ENCODE results near the gene ERICH6B.

ERICH6B gene

GRCh38 chr13:45527699-45528462, 87.7 kb downstream of the ERICH6B start:
- Histone ChIP-seq H4K91ac (ENCODE audit: low read depth, low read length, poor library complexity) (no peak overlapping the region), H3K23ac (ENCODE audit: low read depth, low read length, poor library complexity) (no peak overlapping the region), H3K9ac (ENCODE audit: low read depth, low read length, poor library complexity) (no peak overlapping the region), H3K27me3 (ENCODE audit: control insufficient read depth in 3 of 3, insufficient read depth in 3 of 3, low read depth in 1 of 3, low read length in 3 of 3) (no peaks in the 10 kb centered on the region), H2AK5ac (ENCODE audit: low read depth, low read length) (no peak overlapping the region), H4K8ac (ENCODE audit: low read depth, low read length) (no peak overlapping the region), H3K4me1 (ENCODE audit: control insufficient read depth in 2 of 2, insufficient read depth in 1 of 2, low read depth in 1 of 2, low read length in 2 of 2) (peaks cover 0 to 2% of the 10 kb centered on the region in 2 donors), H2AFZ (ENCODE audit: low read length) (no peak overlapping the region), H3K4me3 (ENCODE audit: low read length in 2 of 2) (no peak overlapping the region), H2BK15ac (ENCODE audit: low read length) (no peak overlapping the region), H2BK12ac (ENCODE audit: low read length) (no peak overlapping the region), H2BK5ac (ENCODE audit: low read length) (no peak overlapping the region), H3K4ac (ENCODE audit: low read length) (no peak overlapping the region), H3K27ac (replicated peaks; ENCODE audit: low read length) (no peak overlapping the region), H3K4me2 (ENCODE audit: insufficient read depth, low read length, poor library complexity, severe bottlenecking) (no peak overlapping the region), H2BK120ac (ENCODE audit: low read depth, low read length) (no peak overlapping the region), H3K79me1 (ENCODE audit: low read depth, low read length) (no peaks in the 10 kb centered on the region), H3K18ac (ENCODE audit: low read length) (no peak overlapping the region), H3K14ac (ENCODE audit: low read length) (no peak overlapping the region), H3K9me3 (replicated peaks in 1 of 2; ENCODE audit: control insufficient read depth in 2 of 2, insufficient read depth in 1 of 2, low read depth in 1 of 2, low read length in 2 of 2) (no peaks in the 10 kb centered on the region), H3K36me3 (replicated peaks in 1 of 2; ENCODE audit: control insufficient read depth in 2 of 2, insufficient read depth in 2 of 2, low read length in 2 of 2) (peaks cover 3 to 82% of the 10 kb centered on the region in 2 donors)
- no peak for DNase-seq (ENCODE audit: low spot score)
- no CpG with 5 or more reads among the region's 6 CpGs for WGBS, 2 donors (ENCODE audit: extremely low coverage in 2 of 2, insufficient read length in 2 of 2, insufficient replicate concordance in 1 of 2)

GRCh38 chr13:45522571-45522970, 93.0 kb downstream of the ERICH6B start:
- H3K36me3 ChIP-seq (replicated peaks in 1 of 2; ENCODE audit: control insufficient read depth in 2 of 2, insufficient read depth in 2 of 2, low read length in 2 of 2) = peaks cover 5 to 75% of the 10 kb centered on the region in 2 donors
- H3K23ac ChIP-seq (ENCODE audit: low read depth, low read length, poor library complexity) = no peak overlapping the region
- H3K9ac ChIP-seq (ENCODE audit: low read depth, low read length, poor library complexity) = no peak overlapping the region
- H2BK12ac ChIP-seq (ENCODE audit: low read length) = no peak overlapping the region
- H3K9me3 ChIP-seq (replicated peaks in 1 of 2; ENCODE audit: control insufficient read depth in 2 of 2, insufficient read depth in 1 of 2, low read depth in 1 of 2, low read length in 2 of 2) = no peaks in the 10 kb centered on the region
- H2AFZ ChIP-seq (ENCODE audit: low read length) = no peak overlapping the region
- H3K14ac ChIP-seq (ENCODE audit: low read length) = no peak overlapping the region
- H2BK120ac ChIP-seq (ENCODE audit: low read depth, low read length) = no peak overlapping the region
- no peak overlapping the region for H3K18ac ChIP-seq (ENCODE audit: low read length)
- H2BK5ac ChIP-seq (ENCODE audit: low read length) = no peak overlapping the region
- no peak overlapping the region for H3K4me2 ChIP-seq (ENCODE audit: insufficient read depth, low read length, poor library complexity, severe bottlenecking)
- no peak overlapping the region for H4K91ac ChIP-seq (ENCODE audit: low read depth, low read length, poor library complexity)
- H3K4me3 ChIP-seq (ENCODE audit: low read length in 2 of 2) = no peak overlapping the region
- no peak overlapping the region for H3K27ac ChIP-seq (replicated peaks; ENCODE audit: low read length)
- no CpG with 5 or more reads among the region's 2 CpGs for WGBS, 2 donors (ENCODE audit: extremely low coverage in 2 of 2, insufficient read length in 2 of 2, insufficient replicate concordance in 1 of 2)
- H4K8ac ChIP-seq (ENCODE audit: low read depth, low read length) = no peak overlapping the region
- peaks cover 0 to 2% of the 10 kb centered on the region in 2 donors for H3K4me1 ChIP-seq (ENCODE audit: control insufficient read depth in 2 of 2, insufficient read depth in 1 of 2, low read depth in 1 of 2, low read length in 2 of 2)
- H3K27me3 ChIP-seq (ENCODE audit: control insufficient read depth in 3 of 3, insufficient read depth in 3 of 3, low read depth in 1 of 3, low read length in 3 of 3) = no peaks in the 10 kb centered on the region
- H3K4ac ChIP-seq (ENCODE audit: low read length) = no peak overlapping the region
- DNase-seq (ENCODE audit: low spot score) = no peak
- no peak overlapping the region for H2BK15ac ChIP-seq (ENCODE audit: low read length)
- no peak overlapping the region for H2AK5ac ChIP-seq (ENCODE audit: low read depth, low read length)
- peaks cover 2% of the 10 kb centered on the region for H3K79me1 ChIP-seq (ENCODE audit: low read depth, low read length)

- peaks cover 5 to 79% of the 10 kb centered on the region in 2 donors for H3K36me3 ChIP-seq (replicated peaks in 1 of 2; ENCODE audit: control insufficient read depth in 2 of 2, insufficient read depth in 2 of 2, low read length in 2 of 2)
- H3K4me1 ChIP-seq (ENCODE audit: control insufficient read depth in 2 of 2, insufficient read depth in 1 of 2, low read depth in 1 of 2, low read length in 2 of 2) = peaks cover 0 to 2% of the 10 kb centered on the region in 2 donors
Measured at GRCh38 chr13:45521297-45521696, 94.2 kb downstream of the ERICH6B start.

DNA sequence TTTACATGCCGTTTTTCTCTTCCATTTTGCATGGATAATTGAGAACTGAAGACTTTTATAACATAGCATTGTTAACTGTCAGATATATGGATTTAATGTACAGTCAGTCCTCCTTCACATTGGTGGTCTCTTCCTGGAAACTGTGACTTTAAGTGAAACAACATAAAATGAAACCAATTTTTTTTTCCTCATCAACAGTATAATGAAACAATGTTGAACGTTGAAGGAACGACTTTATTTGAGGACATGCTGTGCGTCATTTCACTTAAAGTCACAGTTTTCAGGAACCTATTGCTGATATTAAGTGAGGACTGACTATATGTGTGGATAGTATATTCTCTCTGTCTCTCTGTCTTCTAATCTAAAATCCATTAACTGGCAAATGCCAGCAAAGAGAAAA, 96.0 kb downstream of the ERICH6B start:
- Histone ChIP-seq H3K4me2 (ENCODE audit: insufficient read depth, low read length, poor library complexity, severe bottlenecking) (no peak overlapping the region), H2BK120ac (ENCODE audit: low read depth, low read length) (no peak overlapping the region), H3K9me3 (replicated peaks in 1 of 2; ENCODE audit: control insufficient read depth in 2 of 2, insufficient read depth in 1 of 2, low read depth in 1 of 2, low read length in 2 of 2) (no peaks in the 10 kb centered on the region), H3K23ac (ENCODE audit: low read depth, low read length, poor library complexity) (no peak overlapping the region), H3K36me3 (replicated peaks in 1 of 2; ENCODE audit: control insufficient read depth in 2 of 2, insufficient read depth in 2 of 2, low read length in 2 of 2) (peaks cover 8 to 82% of the 10 kb centered on the region in 2 donors), H4K91ac (ENCODE audit: low read depth, low read length, poor library complexity) (no peak overlapping the region), H3K27ac (replicated peaks; ENCODE audit: low read length) (no peak overlapping the region), H2BK15ac (ENCODE audit: low read length) (no peak overlapping the region), H2BK5ac (ENCODE audit: low read length) (no peak overlapping the region), H3K79me1 (ENCODE audit: low read depth, low read length) (peaks cover 2% of the 10 kb centered on the region), H4K8ac (ENCODE audit: low read depth, low read length) (no peak overlapping the region), H2AK5ac (ENCODE audit: low read depth, low read length) (no peak overlapping the region), H3K18ac (ENCODE audit: low read length) (no peak overlapping the region), H3K9ac (ENCODE audit: low read depth, low read length, poor library complexity) (no peak overlapping the region), H2BK12ac (ENCODE audit: low read length) (no peak overlapping the region), H3K4me3 (ENCODE audit: low read length in 2 of 2) (no peak overlapping the region), H3K4ac (ENCODE audit: low read length) (no peak overlapping the region), H2AFZ (ENCODE audit: low read length) (no peak overlapping the region), H3K14ac (ENCODE audit: low read length) (no peak overlapping the region), H3K27me3 (ENCODE audit: control insufficient read depth in 3 of 3, insufficient read depth in 3 of 3, low read depth in 1 of 3, low read length in 3 of 3) (no peaks in the 10 kb centered on the region), H3K4me1 (ENCODE audit: control insufficient read depth in 2 of 2, insufficient read depth in 1 of 2, low read depth in 1 of 2, low read length in 2 of 2) (peaks cover 0 to 2% of the 10 kb centered on the region in 2 donors)
- DNase-seq (ENCODE audit: low spot score) = no peak
- WGBS, 2 donors (ENCODE audit: extremely low coverage in 2 of 2, insufficient read length in 2 of 2, insufficient replicate concordance in 1 of 2) = no CpG with 5 or more reads among the region's 4 CpGs

More at GRCh38 chr13:45521297-45521696, 94.2 kb downstream of the ERICH6B start:
- H3K4ac ChIP-seq (ENCODE audit: low read length) = no peak overlapping the region
- H2BK12ac ChIP-seq (ENCODE audit: low read length) = no peak overlapping the region
- H4K91ac ChIP-seq (ENCODE audit: low read depth, low read length, poor library complexity) = no peak overlapping the region
- peaks cover 2% of the 10 kb centered on the region for H3K79me1 ChIP-seq (ENCODE audit: low read depth, low read length)
- no peak overlapping the region for H3K9ac ChIP-seq (ENCODE audit: low read depth, low read length, poor library complexity)
- no peak for DNase-seq (ENCODE audit: low spot score)
- H2BK120ac ChIP-seq (ENCODE audit: low read depth, low read length) = no peak overlapping the region
- no peak overlapping the region for H2AFZ ChIP-seq (ENCODE audit: low read length)
- H2BK15ac ChIP-seq (ENCODE audit: low read length) = no peak overlapping the region
- H3K4me2 ChIP-seq (ENCODE audit: insufficient read depth, low read length, poor library complexity, severe bottlenecking) = no peak overlapping the region
- H3K18ac ChIP-seq (ENCODE audit: low read length) = no peak overlapping the region
- no peaks in the 10 kb centered on the region for H3K27me3 ChIP-seq (ENCODE audit: control insufficient read depth in 3 of 3, insufficient read depth in 3 of 3, low read depth in 1 of 3, low read length in 3 of 3)
- H3K27ac ChIP-seq (replicated peaks; ENCODE audit: low read length) = no peak overlapping the region
- H3K14ac ChIP-seq (ENCODE audit: low read length) = no peak overlapping the region
- H2BK5ac ChIP-seq (ENCODE audit: low read length) = no peak overlapping the region
- H3K9me3 ChIP-seq (replicated peaks in 1 of 2; ENCODE audit: control insufficient read depth in 2 of 2, insufficient read depth in 1 of 2, low read depth in 1 of 2, low read length in 2 of 2) = no peaks in the 10 kb centered on the region
- H3K23ac ChIP-seq (ENCODE audit: low read depth, low read length, poor library complexity) = no peak overlapping the region
- no peak overlapping the region for H2AK5ac ChIP-seq (ENCODE audit: low read depth, low read length)
- no CpG with 5 or more reads among the region's 4 CpGs for WGBS, 2 donors (ENCODE audit: extremely low coverage in 2 of 2, insufficient read length in 2 of 2, insufficient replicate concordance in 1 of 2)
- H4K8ac ChIP-seq (ENCODE audit: low read depth, low read length) = no peak overlapping the region
- no peak overlapping the region for H3K4me3 ChIP-seq (ENCODE audit: low read length in 2 of 2)
